HPDE6-E6E7 (cell line): ENCODE measurements around the gene ACBD7.

Source experiments
- DNase-seq: peaks from one replicate; pipeline ENCODE4 v3.0.0; 2011; ENCODE audit warnings: missing footprints; ENCODE audit errors: extremely low spot score

The ACBD7 gene

GRCh38 chr10:15088428-15089261 lies at the start of gene ACBD7:
TSS of gene ACBD7 (minus strand) at chr10:15088776. CDS start at chr10:15088728, 48 bp downstream.
- DNase-seq: peak; percentile 41

- DNase-seq: no peak
Observed at GRCh38 chr10:15137636-15138035, 49.1 kb upstream of the ACBD7 start.

- no peak for DNase-seq
Observed at GRCh38 chr10:15137036-15137359, 48.4 kb upstream of the ACBD7 start.

- no peak for DNase-seq
Observed at GRCh38 chr10:15136129-15137035, 47.8 kb upstream of the ACBD7 start.

- DNase-seq: no peak
Observed at GRCh38 chr10:15131330-15131729, 42.8 kb upstream of the ACBD7 start.

- no peak for DNase-seq
Observed at GRCh38 chr10:15124908-15125307, 36.3 kb upstream of the ACBD7 start.

- no peak for DNase-seq
Observed at GRCh38 chr10:15124190-15124589, 35.6 kb upstream of the ACBD7 start.

GRCh38 chr10:15123749-15124184 lies 35.2 kb upstream of the ACBD7 start:
- peak; percentile 10 for DNase-seq

GRCh38 chr10:15122477-15123030 lies 34.0 kb upstream of the ACBD7 start:
- DNase-seq: no peak

GRCh38 chr10:15121707-15122106 lies 33.1 kb upstream of the ACBD7 start:
- no peak for DNase-seq

- DNase-seq: peak; percentile 4
Observed at GRCh38 chr10:15120523-15120922, 31.9 kb upstream of the ACBD7 start.

- DNase-seq: no peak
Observed at GRCh38 chr10:15118615-15119014, 30.0 kb upstream of the ACBD7 start.

GRCh38 chr10:15116225-15116624 lies 27.6 kb upstream of the ACBD7 start:
- DNase-seq: no peak

- no peak for DNase-seq
Observed at GRCh38 chr10:15113766-15114165, 25.2 kb upstream of the ACBD7 start.

- no peak for DNase-seq
Observed at GRCh38 chr10:15112657-15113056, 24.1 kb upstream of the ACBD7 start.

- DNase-seq: peak; percentile 17
Observed at GRCh38 chr10:15106352-15107013, 17.9 kb upstream of the ACBD7 start.

- DNase-seq: no peak
Observed at GRCh38 chr10:15103513-15103912, 14.9 kb upstream of the ACBD7 start.

GRCh38 chr10:15099886-15100285 lies 11.3 kb upstream of the ACBD7 start:
- no peak for DNase-seq

GRCh38 chr10:15097011-15097812 lies 8.6 kb upstream of the ACBD7 start, which contains the start of gene RPP38:
TSS of gene RPP38 (plus strand) at chr10:15097355. CDS start at chr10:15103315, 5,960 bp downstream.
- peak; percentile 78 for DNase-seq

GRCh38 chr10:15096661-15097010 lies 8.1 kb upstream of the ACBD7 start:
- DNase-seq: no peak

GRCh38 chr10:15092855-15093408 lies 4.4 kb upstream of the ACBD7 start:
- DNase-seq: no peak
